BE2C (cell line): Measurements from ENCODE around the gene SMYD1.

Experiments
- DNase-seq: peaks from one replicate; pipeline ENCODE4 v3.0.0-alpha.2; 2020
- H3K27me3 ChIP-seq: fragments of 250-450 bp; sonication (Bioruptor Pico); 2 replicates; pipeline ENCODE4 v1.5.1; 2020; ENCODE audit warnings: mild to moderate bottlenecking
- H3K36me3 ChIP-seq: fragments of 250-450 bp; sonication (Bioruptor Pico); 2 replicates; pipeline ENCODE4 v1.5.1; 2020; ENCODE audit warnings: mild to moderate bottlenecking
- H3K4me1 ChIP-seq: fragments of 250-450 bp; sonication (Bioruptor Pico); 2 replicates; pipeline ENCODE4 v1.5.1; 2020
- H3K4me3 ChIP-seq: 2 replicates; pipeline ENCODE4 v1.5.1; 2011; ENCODE audit warnings: low read depth, low read length
- H3K9me3 ChIP-seq: fragments of 250-450 bp; sonication (Bioruptor Pico); 2 replicates; pipeline ENCODE4 v1.5.1; 2020
- CTCF ChIP-seq: IDR thresholded peaks from 2 replicates; pipeline ENCODE4 v1.5.1; 2012; ENCODE audit warnings: mild to moderate bottlenecking, low read depth, low read length

SMYD1 gene

GRCh38 chr2:88085602-88086001 lies 18.0 kb downstream of the SMYD1 start:
- no peak for DNase-seq
- TF ChIP-seq CTCF: no peak
- H3K27me3 ChIP-seq: no peaks in the 10 kb centered on the region
- no peaks in the 10 kb centered on the region for H3K9me3 ChIP-seq
- H3K4me3 ChIP-seq: no peak overlapping the region
- H3K4me1 ChIP-seq: no peaks in the 10 kb centered on the region
- H3K36me3 ChIP-seq: no peaks in the 10 kb centered on the region

DNA sequence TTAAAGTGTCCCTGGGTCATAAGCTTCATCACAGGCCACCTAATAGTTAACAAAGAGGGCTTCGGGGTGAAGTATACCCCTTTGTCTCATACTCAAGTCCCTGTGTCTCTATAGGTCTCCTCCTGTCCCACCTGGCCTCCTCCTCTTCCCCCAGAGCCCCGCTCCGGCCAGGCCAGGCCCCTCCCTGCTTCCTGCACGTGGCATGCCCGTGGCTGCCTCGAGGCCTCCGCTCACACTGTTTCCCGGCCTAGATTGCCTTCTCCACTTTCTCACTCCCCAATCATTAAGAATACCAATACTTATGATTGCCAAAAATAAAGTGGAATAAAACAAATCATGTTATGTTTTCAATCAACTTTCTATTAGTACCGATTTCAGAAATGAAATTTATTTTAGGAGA lies 18.8 kb downstream of the SMYD1 start:
- Histone ChIP-seq H3K36me3 (no peaks in the 10 kb centered on the region), H3K9me3 (no peaks in the 10 kb centered on the region), H3K4me1 (no peaks in the 10 kb centered on the region), H3K4me3 (no peak overlapping the region), H3K27me3 (no peaks in the 10 kb centered on the region)
- no peak for TF ChIP-seq CTCF
- no peak for DNase-seq

DNA sequence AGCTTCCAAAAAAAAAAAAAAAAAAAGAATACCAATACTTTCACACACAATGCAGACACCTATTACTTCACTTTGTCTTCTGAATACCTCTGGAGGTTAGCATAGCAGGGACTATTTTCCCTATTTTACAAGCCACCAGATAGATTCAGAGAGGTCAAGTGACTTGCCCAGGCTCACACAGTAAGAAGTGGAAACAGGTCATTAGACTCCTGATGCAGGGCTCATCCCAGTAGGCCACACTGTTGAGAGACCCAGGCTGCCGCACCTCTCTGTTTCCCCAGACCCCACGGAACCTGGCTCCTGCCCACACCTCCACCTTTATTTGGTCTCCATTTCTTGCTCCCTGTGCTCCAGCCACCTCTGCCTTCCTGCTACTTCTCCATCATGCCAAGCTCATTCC lies 19.4 kb downstream of the SMYD1 start:
- DNase-seq: no peak
- H3K27me3 ChIP-seq: no peaks in the 10 kb centered on the region
- H3K9me3 ChIP-seq: no peaks in the 10 kb centered on the region
- TF ChIP-seq CTCF: no peak
- H3K4me1 ChIP-seq: no peaks in the 10 kb centered on the region
- H3K36me3 ChIP-seq: no peaks in the 10 kb centered on the region
- no peak overlapping the region for H3K4me3 ChIP-seq

- H3K4me1 ChIP-seq: no peaks in the 10 kb centered on the region
- DNase-seq: no peak
- no peak overlapping the region for H3K4me3 ChIP-seq
Observed at GRCh38 chr2:88087763-88088162, 20.1 kb downstream of the SMYD1 start.

GRCh38 chr2:88088999-88089398 lies 21.4 kb downstream of the SMYD1 start:
- Histone ChIP-seq H3K4me3 (no peak overlapping the region), H3K27me3 (no peaks in the 10 kb centered on the region), H3K9me3 (no peaks in the 10 kb centered on the region), H3K36me3 (no peaks in the 10 kb centered on the region), H3K4me1 (no peaks in the 10 kb centered on the region)
- no peak for DNase-seq
- TF ChIP-seq CTCF: no peak

More at GRCh38 chr2:88087763-88088162, 20.1 kb downstream of the SMYD1 start:
- no peak for TF ChIP-seq CTCF
- H3K27me3 ChIP-seq: no peaks in the 10 kb centered on the region
- H3K9me3 ChIP-seq: no peaks in the 10 kb centered on the region
- no peaks in the 10 kb centered on the region for H3K36me3 ChIP-seq

DNA sequence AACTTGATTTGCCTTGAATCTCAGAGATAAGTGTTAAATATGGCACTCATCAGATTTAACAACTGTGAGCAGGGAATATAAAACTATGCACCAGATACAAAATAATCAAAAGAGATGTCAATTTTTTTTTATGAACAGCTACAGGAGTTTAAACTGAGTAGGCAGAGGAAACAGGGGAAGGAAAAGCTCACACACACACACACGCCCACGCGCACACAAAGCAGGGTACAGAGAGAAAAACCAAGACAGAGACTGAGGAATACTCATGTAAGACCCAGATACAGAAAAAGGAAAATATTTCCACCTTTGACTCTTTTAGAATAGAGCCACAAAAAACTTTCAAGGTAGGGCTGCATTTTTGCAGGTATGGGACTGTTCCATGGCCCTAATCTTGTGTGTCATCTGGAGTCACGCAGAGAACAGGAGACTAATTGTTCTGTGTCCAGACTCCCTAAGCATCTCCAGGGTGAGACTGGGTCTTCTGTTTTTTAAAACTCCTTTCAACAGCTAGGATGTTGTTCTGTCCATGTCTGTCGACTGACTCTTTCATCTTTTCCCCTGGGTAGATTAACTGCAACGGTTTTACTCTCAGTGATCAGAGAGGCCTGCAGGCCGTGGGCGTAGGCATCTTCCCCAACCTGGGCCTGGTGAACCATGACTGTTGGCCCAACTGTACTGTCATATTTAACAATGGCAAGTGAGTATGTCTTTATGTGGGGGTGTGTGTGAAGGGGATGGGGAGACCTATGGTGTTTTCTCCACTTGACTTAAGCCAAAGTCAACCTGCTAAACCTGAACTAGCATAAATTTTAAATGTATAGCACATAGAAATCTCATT lies 23.0 kb downstream of the SMYD1 start:
- TF ChIP-seq CTCF: no peak
- DNase-seq: no peak

More for the DNA sequence above, 23.0 kb downstream of the SMYD1 start:
- Histone ChIP-seq H3K4me3 (no peak overlapping the region), H3K9me3 (no peaks in the 10 kb centered on the region), H3K36me3 (no peaks in the 10 kb centered on the region), H3K4me1 (no peaks in the 10 kb centered on the region), H3K27me3 (no peaks in the 10 kb centered on the region)
